ENCODE results near the gene TNRC6B.

TNRC6B gene

DNA sequence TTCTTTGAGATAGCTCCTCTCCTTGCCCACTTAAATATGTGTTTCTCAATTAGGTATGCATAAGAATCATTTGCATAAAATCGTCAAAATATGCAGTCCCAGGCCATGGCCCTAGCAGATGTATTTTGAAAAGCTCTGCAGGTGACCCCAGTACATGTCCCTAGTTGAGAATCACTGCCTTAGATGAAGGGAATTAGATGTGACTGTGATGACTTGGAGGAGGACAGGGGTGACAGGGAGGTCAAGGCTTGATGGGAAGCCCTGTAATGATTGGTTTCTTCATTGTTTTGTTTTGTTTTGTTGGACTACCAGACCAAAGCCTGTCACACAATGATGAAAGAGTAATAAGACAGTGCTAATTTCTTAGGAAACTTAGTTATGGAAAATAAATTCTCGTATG lies 74.4 kb downstream of the TNRC6B start:
- DNase-seq (ENCODE audit: low read depth) = no peak
- TF ChIP-seq, protein P1, sequence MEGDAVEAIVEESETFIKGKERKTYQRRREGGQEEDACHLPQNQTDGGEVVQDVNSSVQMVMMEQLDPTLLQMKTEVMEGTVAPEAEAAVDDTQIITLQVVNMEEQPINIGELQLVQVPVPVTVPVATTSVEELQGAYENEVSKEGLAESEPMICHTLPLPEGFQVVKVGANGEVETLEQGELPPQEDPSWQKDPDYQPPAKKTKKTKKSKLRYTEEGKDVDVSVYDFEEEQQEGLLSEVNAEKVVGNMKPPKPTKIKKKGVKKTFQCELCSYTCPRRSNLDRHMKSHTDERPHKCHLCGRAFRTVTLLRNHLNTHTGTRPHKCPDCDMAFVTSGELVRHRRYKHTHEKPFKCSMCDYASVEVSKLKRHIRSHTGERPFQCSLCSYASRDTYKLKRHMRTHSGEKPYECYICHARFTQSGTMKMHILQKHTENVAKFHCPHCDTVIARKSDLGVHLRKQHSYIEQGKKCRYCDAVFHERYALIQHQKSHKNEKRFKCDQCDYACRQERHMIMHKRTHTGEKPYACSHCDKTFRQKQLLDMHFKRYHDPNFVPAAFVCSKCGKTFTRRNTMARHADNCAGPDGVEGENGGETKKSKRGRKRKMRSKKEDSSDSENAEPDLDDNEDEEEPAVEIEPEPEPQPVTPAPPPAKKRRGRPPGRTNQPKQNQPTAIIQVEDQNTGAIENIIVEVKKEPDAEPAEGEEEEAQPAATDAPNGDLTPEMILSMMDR (conservative IDR thresholded peaks at IDR 0.05; ENCODE audit: low read length) = no peak
- H3K4me3 ChIP-seq (ENCODE audit: low read length) = no peak overlapping the region

DNA sequence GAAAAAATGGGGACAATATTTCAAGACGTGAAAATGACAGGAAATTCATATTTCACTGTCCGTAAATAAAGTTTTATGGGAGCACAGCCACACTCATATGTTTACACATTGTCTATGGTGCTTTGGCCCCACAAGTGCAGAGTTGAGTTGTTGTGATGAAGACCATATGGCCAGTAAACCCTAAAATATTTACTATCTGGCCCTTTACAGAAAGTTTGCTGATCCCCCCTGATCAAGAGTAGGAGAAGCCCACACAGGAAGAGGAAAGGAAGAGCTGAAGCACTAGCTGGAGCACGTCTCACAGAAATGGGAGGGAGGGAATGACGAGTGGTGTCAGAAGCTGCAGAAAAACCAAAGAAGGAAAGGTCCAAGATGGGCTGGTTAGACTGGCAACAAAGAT lies 78.8 kb downstream of the TNRC6B start:
- no peak for DNase-seq (ENCODE audit: low read depth)
- H3K4me3 ChIP-seq (ENCODE audit: low read length) = no peak overlapping the region
- TF ChIP-seq, protein P1 (conservative IDR thresholded peaks at IDR 0.05; ENCODE audit: low read length) = no peak

DNA sequence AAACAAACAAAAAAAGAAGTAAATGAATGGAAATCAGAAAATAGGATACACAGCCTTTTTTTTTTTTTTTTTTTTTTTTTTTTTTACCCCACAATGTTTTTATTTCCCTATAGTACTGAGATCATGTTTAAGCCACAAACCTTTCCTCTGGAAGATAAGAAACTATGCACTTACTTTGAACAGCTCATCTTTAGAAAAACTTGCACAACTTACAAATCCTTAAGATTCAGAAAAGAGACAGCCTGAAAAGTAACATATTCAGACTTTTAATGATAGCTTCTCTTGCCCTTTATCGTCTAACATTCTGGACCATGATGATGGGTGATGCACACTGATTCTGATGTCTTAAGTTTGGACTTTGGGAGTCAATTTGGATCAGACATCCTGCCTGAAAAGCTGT lies 80.3 kb downstream of the TNRC6B start:
- TF ChIP-seq, protein P1 (conservative IDR thresholded peaks at IDR 0.05; ENCODE audit: low read length) = no peak
- no peak for DNase-seq (ENCODE audit: low read depth)
- no peak overlapping the region for H3K4me3 ChIP-seq (ENCODE audit: low read length)

DNA sequence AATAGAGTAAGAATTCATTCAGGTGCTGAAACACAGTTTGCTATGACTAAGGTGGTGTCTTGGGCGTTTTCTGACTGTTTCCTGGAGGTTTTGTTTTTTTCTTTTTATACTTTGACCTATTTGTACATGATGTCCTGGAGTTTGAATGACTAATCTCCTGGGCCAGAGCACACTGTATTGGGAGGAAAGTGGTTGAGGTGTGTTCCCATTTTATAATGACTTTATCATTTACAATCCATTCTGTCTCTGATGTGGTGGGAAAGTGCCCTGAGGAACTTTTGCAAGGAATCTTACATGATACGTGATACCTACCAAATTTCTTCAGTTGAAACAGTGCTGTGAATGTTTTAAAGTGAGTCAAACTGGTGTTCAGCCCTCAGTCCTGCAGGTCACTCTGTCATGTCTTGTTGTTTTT lies 80.8 kb downstream of the TNRC6B start:
- no peak overlapping the region for H3K4me3 ChIP-seq (ENCODE audit: low read length)
- DNase-seq (ENCODE audit: low read depth) = no peak

DNA sequence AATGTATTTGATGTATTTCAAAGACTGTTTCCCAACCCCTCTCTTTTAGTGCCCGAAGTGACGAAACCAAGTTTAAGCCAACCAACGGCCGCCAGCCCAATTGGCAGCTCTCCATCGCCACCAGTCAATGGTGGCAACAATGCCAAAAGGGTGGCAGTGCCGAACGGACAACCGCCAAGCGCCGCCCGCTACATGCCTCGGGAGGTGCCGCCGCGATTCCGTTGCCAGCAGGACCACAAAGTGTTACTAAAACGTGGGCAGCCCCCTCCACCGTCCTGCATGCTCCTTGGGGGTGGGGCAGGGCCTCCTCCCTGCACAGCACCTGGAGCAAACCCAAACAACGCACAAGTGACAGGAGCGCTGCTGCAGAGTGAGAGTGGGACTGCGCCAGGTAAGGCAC lies 84.1 kb downstream of the TNRC6B start:
- TF ChIP-seq, protein P1 (conservative IDR thresholded peaks at IDR 0.05; ENCODE audit: low read length) = no peak
- no peak for DNase-seq (ENCODE audit: low read depth)
- no peak overlapping the region for H3K4me3 ChIP-seq (ENCODE audit: low read length)

More for the DNA sequence above, 80.8 kb downstream of the TNRC6B start:
- TF ChIP-seq, protein P1 (conservative IDR thresholded peaks at IDR 0.05; ENCODE audit: low read length) = no peak

DNA sequence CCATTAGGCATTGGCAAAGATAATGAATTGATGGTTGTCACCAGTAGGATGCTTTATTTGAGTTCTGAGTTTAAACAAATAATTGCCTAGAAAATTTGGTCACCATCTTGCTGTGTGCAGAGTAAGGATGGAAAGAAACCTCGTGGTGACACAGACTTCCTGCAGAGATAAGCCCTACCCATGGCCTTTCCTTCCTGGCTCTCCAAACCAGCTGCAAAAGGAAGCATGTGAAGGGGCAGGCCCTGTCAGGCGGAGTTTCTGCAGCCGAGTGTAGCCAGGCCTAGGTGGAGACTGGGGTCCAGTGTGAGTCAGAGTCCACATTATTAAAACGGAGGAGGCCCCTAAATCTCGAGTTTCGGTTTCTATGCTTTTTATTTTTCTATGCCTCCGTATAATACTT lies 85.5 kb downstream of the TNRC6B start:
- no peak for DNase-seq (ENCODE audit: low read depth)
- no peak overlapping the region for H3K4me3 ChIP-seq (ENCODE audit: low read length)
- TF ChIP-seq, protein P1 (conservative IDR thresholded peaks at IDR 0.05; ENCODE audit: low read length) = no peak

DNA sequence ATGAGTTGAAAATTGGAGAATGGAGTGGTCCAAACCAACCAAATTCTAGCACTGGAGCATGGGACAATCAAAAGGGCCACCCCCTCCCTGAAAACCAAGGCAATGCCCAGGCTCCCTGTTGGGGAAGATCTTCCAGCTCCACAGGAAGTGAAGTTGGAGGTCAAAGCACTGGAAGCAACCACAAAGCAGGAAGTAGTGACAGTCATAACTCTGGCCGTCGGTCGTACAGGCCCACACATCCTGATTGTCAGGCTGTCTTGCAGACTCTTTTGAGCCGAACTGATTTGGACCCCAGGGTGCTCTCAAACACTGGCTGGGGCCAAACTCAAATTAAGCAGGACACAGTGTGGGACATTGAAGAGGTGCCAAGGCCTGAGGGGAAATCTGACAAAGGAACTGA lies 88.1 kb downstream of the TNRC6B start:
- TF ChIP-seq, protein P1 (conservative IDR thresholded peaks at IDR 0.05; ENCODE audit: low read length) = no peak
- DNase-seq (ENCODE audit: low read depth) = no peak
- H3K4me3 ChIP-seq (ENCODE audit: low read length) = no peak overlapping the region
